ENCODE measurements around the gene AARS1.

DNA sequence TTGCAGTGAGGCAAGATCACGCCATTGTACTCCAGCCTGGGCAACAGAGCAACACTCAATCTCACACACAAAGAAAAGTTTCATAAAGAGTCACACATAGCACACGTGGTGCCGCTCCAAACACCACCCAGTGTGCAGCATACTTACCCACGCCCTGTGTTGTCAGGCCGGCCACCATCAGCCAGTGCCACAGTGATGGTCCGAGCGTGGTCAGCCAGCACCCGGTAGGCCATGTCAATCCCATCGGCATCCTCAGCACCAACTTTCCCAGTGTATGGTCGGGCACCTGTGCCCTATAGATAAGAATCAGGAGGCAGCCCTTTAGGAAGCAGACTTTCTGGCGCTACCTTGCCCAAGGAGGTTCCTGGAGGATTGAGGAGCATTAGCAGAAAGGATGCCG lies 19.8 kb downstream of the AARS1 start:
- TF ChIP-seq, protein P1, sequence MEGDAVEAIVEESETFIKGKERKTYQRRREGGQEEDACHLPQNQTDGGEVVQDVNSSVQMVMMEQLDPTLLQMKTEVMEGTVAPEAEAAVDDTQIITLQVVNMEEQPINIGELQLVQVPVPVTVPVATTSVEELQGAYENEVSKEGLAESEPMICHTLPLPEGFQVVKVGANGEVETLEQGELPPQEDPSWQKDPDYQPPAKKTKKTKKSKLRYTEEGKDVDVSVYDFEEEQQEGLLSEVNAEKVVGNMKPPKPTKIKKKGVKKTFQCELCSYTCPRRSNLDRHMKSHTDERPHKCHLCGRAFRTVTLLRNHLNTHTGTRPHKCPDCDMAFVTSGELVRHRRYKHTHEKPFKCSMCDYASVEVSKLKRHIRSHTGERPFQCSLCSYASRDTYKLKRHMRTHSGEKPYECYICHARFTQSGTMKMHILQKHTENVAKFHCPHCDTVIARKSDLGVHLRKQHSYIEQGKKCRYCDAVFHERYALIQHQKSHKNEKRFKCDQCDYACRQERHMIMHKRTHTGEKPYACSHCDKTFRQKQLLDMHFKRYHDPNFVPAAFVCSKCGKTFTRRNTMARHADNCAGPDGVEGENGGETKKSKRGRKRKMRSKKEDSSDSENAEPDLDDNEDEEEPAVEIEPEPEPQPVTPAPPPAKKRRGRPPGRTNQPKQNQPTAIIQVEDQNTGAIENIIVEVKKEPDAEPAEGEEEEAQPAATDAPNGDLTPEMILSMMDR (IDR thresholded peaks at IDR 0.05; ENCODE audit: insufficient read depth, low read length) = no peak
- TF ChIP-seq, protein P2, sequence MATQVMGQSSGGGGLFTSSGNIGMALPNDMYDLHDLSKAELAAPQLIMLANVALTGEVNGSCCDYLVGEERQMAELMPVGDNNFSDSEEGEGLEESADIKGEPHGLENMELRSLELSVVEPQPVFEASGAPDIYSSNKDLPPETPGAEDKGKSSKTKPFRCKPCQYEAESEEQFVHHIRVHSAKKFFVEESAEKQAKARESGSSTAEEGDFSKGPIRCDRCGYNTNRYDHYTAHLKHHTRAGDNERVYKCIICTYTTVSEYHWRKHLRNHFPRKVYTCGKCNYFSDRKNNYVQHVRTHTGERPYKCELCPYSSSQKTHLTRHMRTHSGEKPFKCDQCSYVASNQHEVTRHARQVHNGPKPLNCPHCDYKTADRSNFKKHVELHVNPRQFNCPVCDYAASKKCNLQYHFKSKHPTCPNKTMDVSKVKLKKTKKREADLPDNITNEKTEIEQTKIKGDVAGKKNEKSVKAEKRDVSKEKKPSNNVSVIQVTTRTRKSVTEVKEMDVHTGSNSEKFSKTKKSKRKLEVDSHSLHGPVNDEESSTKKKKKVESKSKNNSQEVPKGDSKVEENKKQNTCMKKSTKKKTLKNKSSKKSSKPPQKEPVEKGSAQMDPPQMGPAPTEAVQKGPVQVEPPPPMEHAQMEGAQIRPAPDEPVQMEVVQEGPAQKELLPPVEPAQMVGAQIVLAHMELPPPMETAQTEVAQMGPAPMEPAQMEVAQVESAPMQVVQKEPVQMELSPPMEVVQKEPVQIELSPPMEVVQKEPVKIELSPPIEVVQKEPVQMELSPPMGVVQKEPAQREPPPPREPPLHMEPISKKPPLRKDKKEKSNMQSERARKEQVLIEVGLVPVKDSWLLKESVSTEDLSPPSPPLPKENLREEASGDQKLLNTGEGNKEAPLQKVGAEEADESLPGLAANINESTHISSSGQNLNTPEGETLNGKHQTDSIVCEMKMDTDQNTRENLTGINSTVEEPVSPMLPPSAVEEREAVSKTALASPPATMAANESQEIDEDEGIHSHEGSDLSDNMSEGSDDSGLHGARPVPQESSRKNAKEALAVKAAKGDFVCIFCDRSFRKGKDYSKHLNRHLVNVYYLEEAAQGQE (IDR thresholded peaks at IDR 0.05; ENCODE audit: insufficient replicate concordance, low read depth) = no peak
- no peak for TF ChIP-seq POLR2AphosphoS5 (IDR thresholded peaks at IDR 0.05; ENCODE audit: low read depth)
- no peak for TF ChIP-seq SPI1 (IDR thresholded peaks at IDR 0.05; ENCODE audit: borderline replicate concordance, low read depth)
